GM19395 (cell line): Measurements from ENCODE around the gene FBXL14.

ENCODE experiments used
- ATAC-seq: cut with Tn5 transposase; IDR thresholded peaks from one replicate; pipeline ENCODE4 v1.9.1; 2021; ENCODE audit warnings: mild to moderate bottlenecking, moderate library complexity; ENCODE audit not compliant: unreplicated experiment

FBXL14 gene

GRCh38 chr12:1595026-1595561, 713 bp upstream of the FBXL14 start:
- no peak for ATAC-seq

- peak; percentile 43 for ATAC-seq
These were observed 448 bp downstream of the FBXL14 start for GRCh38 chr12:1594006-1594260.

- ATAC-seq, result peak; percentile 32
These were observed 991 bp downstream of the FBXL14 start for GRCh38 chr12:1593174-1594005.

GRCh38 chr12:1592444-1593173, 1.8 kb downstream of the FBXL14 start:
- ATAC-seq, result peak; percentile 32

GRCh38 chr12:1591543-1591942, 2.8 kb downstream of the FBXL14 start:
- no peak for ATAC-seq

DNA sequence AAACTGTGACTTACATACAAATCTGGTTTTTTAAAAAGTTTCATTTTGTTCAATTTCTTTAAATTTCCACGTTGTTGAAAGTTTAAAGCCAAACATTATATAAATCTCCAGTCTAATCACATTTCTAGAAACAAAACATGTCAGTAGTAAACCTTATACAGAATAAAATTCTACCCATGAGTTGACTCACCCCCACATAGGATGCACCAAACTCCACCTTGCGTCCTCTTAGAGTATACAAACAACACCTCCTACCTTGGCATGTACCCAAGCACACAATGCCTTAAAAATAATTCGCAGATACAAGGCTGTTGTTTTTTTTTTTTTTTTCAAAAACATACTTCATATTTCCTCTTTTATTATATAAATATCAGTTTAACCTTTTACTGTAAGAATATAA, 3.3 kb downstream of the FBXL14 start:
- ATAC-seq, result no peak

DNA sequence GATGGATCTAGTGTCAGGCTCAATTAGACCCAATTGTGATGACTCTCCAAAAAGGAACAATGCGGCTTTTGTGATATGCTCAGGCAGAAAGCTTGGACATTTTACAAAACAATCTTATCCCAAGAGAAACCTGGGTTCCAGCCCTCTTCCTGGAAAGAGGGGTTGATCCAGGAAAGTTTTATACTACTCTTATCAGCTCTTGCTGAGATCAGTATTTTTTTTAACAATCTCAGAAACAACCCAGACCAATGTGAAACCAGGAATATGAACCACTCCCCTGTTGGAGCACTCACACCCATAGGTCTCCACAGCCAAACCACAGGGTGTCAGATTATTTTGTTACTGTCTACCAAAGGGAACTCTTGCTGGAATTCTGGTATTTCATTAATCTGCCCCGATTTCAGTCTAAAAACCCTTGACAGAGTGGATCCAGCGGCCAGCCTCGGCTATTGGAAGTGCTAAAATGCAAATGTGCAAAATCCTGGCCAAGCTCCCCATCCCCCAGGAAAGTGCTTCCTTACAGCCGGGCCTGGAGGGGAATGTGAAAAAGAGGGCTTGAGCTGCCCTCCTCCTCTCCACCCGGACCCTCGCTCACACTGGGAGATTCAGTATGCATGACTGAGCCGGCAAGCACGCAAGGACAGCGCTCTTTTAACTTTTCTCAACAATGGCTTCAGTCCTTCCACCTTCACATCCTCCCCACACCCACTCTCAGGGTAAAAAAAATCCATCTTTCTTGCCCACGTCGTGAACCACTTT, 4.0 kb downstream of the FBXL14 start:
- no peak for ATAC-seq

DNA sequence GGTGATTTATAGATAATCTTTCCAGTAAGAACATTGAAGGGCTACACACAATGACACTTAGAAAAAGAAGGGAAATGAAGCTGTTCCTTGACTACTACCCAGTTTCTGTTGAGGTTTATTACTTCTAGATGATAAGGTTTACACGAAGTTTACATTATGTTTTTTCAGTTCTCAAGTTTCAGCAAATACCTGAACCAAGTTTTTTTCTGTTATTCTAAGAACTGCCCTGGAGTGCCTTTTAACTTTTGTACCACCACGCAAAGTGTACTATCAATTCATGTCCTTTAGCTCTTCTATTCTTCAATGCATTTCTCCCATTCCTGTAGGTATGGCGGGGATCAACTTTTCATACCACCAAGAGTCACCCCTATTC, 5.8 kb downstream of the FBXL14 start:
- no peak for ATAC-seq

- no peak for ATAC-seq
These were observed 6.3 kb downstream of the FBXL14 start for GRCh38 chr12:1587927-1588574.

GRCh38 chr12:1584326-1584725, 10.1 kb downstream of the FBXL14 start:
- no peak for ATAC-seq

DNA sequence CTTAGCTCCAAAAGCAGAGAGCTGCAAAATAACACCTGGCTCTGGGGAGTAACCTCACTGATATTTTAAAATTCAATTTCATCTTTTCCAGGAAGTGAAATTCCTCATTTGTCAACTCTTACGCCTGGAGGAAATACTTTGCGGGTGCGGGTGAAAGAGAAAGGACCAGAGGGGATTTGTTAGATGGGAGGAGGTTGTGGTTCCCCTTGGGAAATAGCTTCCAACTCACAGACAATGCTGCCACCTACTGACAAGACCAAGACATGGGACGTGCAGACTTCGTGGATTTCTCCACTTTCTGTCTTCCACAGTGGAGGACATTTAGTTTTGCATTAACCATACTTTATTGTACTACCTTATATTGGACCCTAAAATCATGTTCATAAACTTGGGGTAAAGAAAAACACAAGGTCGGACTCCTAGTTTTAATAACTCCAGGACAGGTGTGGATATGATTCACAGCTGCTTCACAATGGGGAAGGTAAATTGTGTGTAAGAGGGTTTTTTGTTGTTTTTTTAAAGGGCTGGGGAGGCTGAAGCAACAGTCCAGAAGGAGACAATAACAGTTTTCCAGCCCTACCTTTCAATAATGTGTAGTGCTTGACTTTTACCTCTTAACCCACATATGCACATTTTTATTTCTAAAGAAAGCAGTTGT, 10.8 kb downstream of the FBXL14 start:
- peak; percentile 75 for ATAC-seq

DNA sequence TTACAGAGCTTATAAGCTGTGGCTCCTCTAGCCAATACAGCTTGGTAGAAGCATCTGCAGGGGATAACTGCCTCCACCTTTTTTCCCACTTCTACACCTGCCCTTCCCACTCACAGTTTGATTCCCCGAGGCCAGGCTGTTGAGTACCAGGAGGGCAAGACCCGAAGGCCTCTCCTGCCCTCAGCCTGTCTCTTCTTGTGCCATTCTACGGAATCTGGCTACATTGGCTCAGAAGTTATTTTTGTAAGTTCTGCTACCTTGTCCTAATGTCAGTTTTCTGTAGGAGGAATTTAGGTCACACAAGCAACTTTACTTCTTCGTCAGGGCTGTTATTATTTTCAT, 11.7 kb downstream of the FBXL14 start:
- no peak for ATAC-seq

- no peak for ATAC-seq
These were observed 12.2 kb downstream of the FBXL14 start for GRCh38 chr12:1581973-1582708.

DNA sequence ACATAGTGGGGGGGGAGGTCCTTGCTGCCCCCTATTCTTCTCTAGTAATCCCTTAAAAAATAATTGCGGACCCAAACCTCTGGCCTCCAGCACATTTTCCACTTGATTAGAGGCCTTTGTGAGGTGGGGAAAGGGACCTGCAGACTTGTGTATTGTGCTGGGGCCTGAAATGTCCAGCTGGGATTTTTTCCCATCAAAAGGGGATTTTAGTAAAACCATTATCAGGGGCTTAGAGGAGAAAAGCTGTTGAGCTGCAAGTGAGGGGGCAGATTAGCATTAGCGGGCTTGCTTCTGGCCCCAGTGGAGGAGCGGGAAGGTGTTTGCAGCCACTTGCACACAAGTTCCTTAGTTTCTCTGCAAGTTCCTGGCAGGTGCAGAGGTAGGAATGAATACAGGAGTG, 13.9 kb downstream of the FBXL14 start:
- ATAC-seq, result no peak

- no peak for ATAC-seq
These were observed 14.5 kb downstream of the FBXL14 start for GRCh38 chr12:1579651-1580435.

- no peak for ATAC-seq
These were observed 17.8 kb downstream of the FBXL14 start for GRCh38 chr12:1576410-1577241.

- ATAC-seq, result no peak
These were observed 18.7 kb downstream of the FBXL14 start for GRCh38 chr12:1575408-1576401.
